Stimulated activated CD8-positive, alpha-beta memory T cell treated with anti-CD3 and anti-CD28 coated beads, Interleukin-15, amount 100 ng/mL, for 4 hours (primary cell): ENCODE results near the gene CTDSPL2.
"Not testable (repeated sequence)": the region's sequence is repeated elsewhere in the genome, so short reads cannot be mapped to it uniquely, and the experiment has no call there.

Source experiments
- DNase-seq, 2 donors: peaks; one replicate each; pipeline ENCODE4 v3.0.0-alpha.2; 2020; ENCODE audit warnings: low read depth in 2 of 2

CTDSPL2 gene

DNA sequence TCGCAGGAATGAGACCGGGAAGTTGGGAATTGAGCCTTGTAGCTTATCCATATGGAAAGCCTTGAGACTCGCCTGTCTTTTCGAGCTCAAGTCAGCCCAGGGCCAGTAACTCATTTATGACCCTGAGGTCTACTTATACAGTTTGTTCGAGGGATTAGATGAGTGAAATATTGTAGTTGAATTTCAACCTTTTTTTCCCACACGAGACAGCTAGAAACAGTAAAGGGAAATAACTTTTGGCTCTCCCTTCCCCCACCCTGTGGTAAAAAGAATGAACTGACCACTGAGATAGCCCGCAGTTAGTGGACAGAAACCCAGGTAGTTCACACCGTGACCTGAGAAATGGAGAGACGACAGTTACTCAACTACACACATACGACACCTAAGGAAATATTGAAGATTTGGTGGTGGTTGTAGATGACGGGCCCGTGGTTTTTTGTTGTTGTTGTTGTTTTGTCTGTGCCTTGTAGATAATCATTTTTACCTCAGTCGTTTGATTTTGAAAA is 110.4 kb downstream of the CTDSPL2 start:
- DNase-seq: no peak

DNA sequence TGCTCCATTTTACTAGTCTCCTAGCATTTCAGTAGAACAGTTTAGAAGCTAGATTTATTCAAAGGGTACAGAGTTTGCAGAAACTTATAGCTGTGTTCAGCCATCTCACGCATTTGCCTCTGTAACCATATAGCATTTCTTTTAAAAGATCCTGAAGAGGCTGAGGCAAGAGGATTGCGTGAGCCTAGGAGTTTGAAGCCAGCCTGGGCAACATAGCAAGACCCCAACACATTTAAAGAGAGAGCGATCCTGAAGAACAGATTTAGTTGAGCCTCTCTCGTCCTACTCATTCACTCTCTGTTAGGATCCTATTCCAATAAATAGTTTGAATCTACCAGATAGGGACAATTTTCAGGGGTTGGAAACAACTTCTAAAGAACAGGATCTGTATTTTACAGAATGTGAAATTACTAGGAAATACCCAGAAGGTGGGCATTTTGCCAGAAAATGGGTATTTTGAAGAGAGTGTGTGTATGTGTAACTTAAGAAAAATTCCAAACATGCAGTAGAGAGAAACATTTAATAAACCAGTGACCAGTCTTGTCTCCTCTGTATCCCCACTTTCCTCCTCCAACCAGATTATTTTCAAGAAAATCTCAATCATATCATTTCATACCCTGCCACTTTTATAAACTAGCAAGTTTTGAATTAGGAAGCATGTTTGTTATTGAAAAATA is 114.0 kb downstream of the CTDSPL2 start:
- DNase-seq: no peak

DNA sequence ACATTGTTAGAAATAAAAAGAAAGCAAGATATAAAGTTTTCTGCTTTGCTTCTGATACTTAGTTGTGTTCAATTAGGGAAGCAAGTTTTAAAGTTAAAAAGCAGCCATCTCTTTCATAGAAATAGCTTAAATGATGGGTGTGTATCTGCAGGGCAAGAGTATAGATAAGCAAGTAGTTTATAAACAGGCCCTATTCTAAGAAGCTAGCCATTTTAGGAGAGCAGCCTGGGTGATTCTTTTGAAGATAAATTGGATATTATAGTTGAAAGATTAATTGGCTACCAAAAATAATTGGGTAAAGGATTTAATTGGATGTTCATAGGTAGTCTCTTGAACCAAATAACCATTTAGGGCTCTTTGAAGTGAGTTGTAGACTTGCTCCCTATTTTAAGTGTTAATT is 115.2 kb downstream of the CTDSPL2 start:
- no peak for DNase-seq

DNA sequence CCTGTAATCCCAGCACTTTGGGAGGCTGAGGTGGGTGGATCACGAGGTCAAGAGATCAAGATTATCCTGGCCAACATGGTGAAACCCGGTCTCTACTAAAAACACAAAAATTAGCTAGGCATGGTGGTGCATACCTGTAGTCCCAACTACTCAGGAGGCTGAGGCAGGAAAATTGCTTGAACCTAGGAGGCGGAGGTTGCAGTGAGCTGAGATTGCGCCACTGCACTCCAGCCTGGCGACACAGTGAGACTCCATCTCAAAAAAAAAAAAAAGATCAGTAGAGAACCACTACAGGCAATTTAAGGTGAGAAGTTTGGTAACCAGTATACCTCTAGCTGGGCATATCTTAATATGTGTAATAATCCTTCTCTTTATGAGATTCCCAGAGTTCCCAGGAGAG is 117.3 kb downstream of the CTDSPL2 start:
- DNase-seq: not testable (repeated sequence)

DNA sequence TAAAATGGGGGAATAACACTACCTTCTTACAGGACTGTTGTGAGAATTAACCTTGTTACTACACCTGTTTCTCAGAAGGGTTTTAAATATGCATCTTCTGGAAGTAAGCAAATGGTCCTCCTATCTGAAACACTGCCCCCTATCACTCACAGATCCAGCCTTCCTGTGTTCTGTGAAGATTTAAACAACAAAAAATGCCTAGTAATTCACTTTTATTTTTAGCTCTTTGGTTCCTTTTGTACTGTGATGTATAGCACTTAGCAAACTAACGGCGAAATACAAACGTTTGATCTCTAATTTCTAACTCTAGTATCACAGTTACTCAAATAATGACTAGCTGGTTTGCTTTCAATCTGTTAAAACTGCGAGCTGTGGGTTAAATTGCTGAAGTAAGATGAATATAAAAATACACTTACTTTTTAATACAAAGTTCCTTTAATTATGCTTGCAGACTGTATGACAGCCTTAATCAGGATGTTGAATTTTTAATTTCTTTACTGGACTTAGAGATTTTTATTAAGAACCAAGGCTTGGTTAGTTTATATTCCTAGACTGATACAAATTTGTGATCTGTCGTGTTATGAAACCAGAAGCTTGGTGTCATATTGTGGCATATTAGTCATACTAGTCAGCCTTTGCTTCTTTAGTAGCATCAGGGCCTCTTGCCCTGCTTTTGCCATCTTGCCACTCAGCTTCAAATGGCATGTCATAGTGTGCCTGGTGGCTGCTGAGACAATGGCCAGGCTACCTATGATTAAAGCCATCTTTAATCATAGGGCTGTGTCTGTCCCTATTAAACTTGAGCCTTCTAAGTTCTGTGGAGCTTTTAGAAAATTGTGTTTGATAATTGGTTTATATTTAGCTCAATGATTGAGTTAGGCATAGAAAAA is 118.7 kb downstream of the CTDSPL2 start:
- no peak for DNase-seq

DNA sequence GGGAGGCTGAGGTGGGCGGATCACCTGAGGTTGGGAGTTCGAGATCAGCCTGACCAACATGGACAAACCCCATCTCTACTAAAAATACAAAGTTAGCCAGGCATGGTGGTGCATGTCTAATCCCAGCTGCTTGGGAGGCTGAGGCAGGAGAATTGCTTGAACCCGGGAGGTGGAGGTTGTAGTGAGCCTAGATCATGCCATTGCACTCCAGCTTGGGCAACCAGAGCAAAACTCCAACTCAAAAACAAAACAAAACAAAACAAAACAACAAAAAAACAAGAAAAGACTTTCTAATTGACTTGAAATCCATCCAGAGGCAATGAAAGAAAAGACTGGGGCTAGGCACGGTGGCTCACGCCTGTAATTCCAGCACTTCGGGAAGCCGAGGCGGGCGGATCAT is 121.7 kb downstream of the CTDSPL2 start:
- not testable (repeated sequence) for DNase-seq

DNA sequence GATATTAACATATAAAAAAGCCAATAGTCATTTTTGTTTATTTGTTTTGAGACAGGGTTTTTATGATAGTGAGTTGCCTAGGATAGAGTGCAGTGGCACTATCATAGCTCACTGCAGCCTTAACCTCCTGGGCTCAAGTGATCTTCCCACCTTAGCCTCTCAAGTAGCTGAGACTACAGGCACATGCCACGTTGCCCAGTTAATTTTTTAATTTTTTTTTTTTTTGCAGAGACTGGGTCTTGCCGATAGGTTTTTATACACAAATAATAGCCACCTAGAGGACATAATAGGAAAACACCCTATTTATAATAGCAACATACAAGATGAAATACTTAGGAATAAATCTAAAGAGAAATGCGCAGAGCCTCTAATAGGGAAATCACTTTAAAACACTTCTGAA is 122.8 kb downstream of the CTDSPL2 start:
- DNase-seq: no peak

DNA sequence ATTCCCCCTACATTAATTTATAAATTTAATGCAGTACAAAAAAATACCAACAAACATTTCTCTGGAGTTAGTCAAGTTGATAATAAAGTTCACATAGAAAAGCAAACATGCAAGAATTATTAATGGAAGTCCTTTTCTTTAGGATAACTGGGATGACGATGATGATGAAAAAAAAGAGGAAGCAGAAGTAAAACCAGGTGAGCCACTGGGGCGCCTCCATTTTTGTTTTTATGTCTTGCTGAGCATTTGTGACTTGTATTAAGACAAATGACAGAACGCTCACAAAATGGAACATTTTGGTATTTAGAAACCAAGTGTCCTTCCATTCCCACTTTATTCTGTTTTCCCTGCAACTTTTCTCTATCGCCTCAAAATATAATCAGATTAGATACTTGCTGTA is 123.3 kb downstream of the CTDSPL2 start:
- DNase-seq: no peak

DNA sequence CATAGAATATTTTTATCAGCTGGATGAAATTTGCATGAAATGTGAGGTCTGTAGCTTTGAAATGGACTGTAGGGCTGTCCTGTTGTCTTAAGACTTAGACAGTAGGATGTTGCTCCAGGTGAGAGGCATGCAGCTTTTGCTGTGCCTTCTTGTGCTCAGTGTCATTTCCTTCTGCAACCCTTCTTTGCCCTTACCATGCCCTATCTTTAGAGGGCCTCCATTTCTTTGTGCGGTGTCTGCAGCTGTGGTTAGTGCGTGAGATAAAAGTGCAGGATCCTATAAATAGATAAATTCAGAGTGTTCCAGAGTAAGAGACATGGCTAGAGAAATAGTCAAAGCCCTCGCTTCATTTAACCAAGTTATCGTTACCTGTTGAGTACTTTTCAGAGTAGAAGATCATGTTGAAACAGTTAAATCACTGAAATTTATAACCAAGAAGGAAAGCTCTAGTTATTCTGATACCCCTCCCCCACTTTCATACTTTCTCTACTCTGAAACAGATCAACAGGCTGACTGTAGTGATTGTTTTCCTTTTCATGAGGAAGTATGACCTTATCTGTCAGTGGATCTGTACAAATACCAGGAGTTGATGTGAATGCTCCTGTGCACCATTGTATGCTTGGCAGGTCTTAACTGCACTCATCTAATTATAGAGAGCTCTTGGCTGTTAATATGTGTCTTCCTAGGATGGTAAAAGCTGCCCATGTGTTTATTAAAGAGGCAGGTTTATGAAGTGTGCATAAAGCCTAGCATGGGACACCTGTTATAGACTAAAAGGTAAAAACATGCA is 127.7 kb downstream of the CTDSPL2 start:
- no peak for DNase-seq

DNA sequence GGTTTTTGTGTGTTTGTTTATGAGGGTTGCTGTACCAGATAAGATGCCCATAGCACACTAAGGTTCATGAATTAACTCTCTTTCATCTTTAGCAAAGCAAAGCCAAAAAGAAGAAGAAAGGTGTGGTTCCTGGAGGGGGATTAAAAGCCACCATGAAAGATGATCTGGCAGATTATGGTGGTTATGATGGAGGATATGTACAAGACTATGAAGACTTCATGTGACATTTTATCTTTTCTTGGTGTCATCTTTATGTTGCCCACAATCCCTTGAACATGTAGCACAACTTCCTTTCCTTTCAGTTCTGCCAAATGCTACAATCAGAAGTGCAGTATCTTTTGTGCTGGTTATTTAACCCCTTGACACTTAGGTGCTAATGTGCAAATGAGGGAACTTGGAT is 133.5 kb downstream of the CTDSPL2 start:
- DNase-seq: not testable (repeated sequence)

DNA sequence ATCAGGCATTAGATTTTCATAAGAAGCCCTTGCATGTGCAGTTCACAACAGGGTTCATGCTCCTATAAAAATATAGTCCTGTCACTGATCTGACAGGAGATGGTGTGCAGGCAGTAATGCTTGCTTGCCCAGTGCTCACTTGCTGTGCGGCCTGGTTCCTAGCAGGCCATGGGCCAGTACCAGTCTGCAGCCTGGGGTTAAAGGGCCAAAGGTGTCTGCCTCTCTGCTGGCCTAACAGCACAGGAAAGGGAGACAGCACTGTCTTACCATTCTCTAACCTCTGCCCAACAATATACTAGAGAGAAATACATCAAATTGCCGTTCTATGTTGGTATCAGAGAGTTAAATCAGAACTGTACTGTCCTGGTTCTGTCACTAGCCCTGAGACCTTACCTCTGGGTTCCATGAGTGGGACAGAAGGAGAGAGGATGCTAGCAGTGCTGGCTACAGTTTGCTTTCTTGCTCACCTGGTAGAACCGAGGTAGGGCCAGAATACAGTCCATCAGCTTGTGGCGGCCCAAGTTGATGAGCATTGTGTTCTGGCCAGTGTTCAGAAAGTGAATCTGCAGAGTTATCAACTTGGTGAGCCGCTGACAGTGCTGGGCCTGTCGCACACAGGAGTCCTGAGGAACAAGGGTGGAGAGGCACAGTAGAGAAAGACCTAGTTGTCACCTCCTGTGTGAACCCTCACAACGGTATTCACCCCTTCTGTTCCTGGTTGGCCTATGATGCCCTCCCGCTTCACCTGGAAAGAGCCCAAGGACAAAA is 138.1 kb downstream of the CTDSPL2 start:
- no peak for DNase-seq

DNA sequence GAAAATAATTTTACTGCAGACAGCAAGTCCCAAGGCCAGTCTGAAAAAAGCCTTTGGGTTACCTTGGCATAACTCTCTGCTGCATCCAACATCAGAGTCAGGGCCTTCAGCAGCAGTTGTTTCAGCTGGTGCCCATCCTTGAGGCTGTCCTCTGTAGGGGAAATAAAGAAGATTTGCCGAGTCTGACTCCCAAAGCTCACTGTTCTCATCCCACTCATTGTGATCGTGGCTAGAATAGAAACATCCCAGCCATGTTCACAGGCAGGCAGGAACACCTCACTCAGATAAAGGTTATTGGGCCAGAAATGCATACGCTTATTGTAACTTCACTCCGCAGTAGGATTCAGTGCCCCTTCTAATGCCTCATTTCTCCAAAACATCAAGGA is 138.7 kb downstream of the CTDSPL2 start:
- DNase-seq: no peak

DNA sequence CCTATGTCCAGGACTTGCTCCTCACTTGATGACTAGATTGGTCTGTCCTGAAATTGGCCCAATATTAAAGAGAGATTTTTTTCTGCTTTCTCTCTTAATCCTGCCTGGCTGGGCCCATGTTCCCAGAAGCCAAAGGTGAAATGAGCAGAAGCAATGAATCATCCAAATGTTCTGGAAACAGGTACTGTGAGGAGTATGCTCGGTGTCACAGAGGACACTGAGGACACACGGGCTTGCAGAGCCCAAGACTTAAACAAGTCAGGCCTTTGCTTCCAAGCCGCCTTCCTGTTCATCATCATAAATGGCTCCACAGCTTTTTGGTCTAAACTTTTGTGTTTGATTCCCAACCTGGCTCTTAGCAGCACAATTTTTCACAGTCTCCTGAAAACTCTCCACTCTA is 140.9 kb downstream of the CTDSPL2 start:
- DNase-seq: no peak

DNA sequence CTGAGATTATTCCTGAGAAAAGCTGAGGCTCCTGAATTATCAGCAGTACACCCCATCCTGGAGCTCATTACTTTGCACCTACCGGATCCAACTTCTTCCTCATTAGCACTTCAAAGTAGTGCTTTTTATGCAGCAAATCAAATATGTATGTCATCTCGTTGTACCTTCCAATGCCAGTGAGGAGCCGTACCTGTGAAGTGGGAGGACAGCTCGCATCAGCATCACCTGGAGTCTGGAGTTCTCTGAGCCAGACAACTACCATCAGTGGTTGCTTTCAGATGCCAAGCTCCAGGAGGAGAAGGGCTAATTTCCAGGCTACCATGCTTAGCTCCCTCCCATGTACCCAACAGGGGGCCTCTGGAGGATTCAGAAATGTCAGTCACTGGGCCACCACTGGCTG is 141.9 kb downstream of the CTDSPL2 start:
- no peak for DNase-seq

DNA sequence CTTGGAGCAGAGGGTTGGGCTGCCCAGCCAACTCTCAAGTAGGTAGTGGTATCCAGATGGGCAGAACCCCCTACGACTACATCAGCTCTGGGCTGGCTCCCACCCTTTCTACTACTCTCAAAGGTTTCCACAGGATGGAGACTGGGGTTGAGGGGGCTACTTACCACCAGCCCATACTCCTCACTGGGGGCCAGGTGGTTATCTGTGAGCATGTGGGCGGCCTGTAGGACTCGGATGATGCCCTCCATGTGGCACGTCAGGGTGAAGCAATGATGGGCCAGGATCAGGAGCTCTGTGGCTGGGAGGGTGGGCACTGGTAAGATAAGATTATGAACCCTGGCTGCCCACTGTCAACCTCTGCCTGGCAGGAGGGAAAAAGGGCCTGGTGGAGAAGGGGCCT is 142.9 kb downstream of the CTDSPL2 start:
- DNase-seq: no peak

DNA sequence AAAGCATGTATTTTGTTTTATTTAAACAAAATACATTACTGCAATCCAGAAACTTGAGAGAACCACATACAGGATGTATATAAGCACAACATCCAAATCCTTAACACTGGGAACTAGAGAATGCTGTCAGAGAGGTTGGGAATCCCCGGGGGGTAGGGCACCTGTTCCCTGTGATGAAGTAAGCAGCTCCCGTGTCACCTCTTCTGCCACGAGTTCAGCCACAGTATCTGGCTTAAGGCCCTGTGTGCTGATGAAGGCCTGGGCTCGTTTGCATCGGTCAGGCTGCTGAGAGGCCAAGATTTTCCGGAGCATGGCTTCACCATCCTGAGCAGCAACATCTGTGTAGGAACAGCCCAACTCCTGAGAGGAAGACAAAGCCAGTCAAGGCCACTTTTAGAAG is 146.0 kb downstream of the CTDSPL2 start:
- DNase-seq: no peak

DNA sequence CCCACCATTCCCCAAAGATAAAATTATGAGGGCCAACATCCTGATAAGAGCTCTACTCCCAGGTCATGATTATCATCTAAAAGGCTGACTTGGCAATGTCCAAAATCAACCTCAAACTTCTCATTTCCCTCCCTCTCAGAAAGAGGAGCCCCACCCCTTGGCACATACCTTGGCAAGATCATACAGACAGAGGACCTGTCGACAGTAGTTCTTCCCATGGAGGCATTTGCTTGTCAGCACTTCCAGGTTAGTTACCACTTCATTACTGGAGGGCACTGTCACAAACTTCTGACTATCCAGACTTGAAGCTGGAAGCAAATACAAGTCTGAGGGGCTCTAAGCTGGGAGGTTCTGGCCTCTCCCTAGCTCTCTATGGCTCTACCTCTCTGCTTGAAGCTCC is 147.3 kb downstream of the CTDSPL2 start:
- no peak for DNase-seq
